ENCODE measurements around the gene SLC7A1. TPM values are rescaled to one million over a fixed set of nuclear protein-coding genes. Genes with fewer than 3 reads are reported as not detected.

Gene SLC7A1
- total RNA-seq, 2 donors from 2014 or later: 60.1 to 114 TPM

DNA sequence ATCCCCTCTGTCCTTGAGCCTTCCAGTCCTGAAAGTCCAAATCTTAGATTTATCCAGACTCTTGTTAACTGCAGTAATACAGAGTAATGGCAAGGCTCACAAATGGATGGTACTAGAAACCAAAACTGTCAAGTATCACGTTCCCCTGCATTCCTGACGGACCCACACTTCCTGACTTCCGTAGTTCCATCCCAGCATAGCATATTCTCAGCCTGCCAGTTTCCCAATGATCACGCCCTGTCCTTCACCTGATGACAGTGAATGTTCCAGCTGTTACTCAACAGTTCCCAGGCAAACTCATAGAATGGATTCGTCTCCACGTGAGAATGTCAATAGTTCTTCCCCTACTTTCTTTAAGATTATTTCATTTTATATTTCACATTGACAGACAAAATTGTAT lies 33.6 kb downstream of the SLC7A1 start:
- Mint-ChIP-seq H3K36me3 (ENCODE audit: low read depth) (peaks cover 11% of the 10 kb centered on the region), H3K4me3 (no peak overlapping the region), H3K27ac (no peak overlapping the region), H3K4me1 (peaks cover 36% of the 10 kb centered on the region), H3K27me3 (no peaks in the 10 kb centered on the region), H3K9me3 (no peaks in the 10 kb centered on the region)
- no peak for ATAC-seq (replicated peaks)

DNA sequence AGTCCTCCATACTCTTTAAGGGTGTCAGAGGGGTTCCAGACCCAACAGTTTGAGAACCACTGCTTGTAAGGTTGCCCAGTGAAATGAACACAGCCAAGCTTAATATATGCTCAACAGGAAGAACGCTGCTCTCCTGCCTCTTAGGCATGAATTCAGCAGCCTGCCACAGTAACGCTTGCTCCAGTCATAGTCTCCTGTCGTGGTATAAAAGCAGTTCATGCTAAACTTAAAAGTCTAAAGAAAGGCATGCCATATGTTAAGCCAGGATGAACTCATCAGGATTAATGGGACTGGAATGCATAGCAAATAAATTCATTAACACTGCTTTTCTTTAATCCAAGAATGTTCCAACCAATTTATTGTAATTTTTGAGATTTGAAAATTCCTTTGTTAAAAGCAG lies 38.7 kb downstream of the SLC7A1 start:
- no peaks in the 10 kb centered on the region for H3K27me3 Mint-ChIP-seq
- H3K4me1 Mint-ChIP-seq: peaks cover 15% of the 10 kb centered on the region
- no peaks in the 10 kb centered on the region for H3K9me3 Mint-ChIP-seq
- H3K27ac Mint-ChIP-seq: no peak overlapping the region
- no peak overlapping the region for H3K4me3 Mint-ChIP-seq
- ATAC-seq (replicated peaks): no peak
- H3K36me3 Mint-ChIP-seq (ENCODE audit: low read depth): peaks cover 41% of the 10 kb centered on the region

DNA sequence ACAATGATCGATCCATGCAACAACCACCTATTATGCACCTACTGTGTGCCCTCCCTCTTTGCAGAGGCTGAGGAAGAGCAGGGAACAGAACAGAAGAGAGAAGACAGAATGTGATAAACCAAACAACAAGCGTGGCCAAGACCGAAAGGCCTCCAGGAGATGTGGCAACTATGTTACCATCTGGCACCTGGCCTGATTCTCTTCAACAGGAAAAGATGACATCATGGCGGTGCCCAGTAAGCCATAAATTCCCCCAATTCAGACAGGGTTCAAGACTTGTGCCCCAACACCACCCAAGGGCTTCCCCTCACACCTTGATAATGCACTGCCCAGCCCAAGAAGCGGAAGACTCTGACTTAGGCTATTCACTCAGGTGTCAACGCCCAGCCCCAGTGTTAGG lies 44.3 kb downstream of the SLC7A1 start:
- H3K27me3 Mint-ChIP-seq: no peaks in the 10 kb centered on the region
- no peaks in the 10 kb centered on the region for H3K9me3 Mint-ChIP-seq
- H3K4me3 Mint-ChIP-seq: no peak overlapping the region
- peaks cover 96% of the 10 kb centered on the region for H3K36me3 Mint-ChIP-seq (ENCODE audit: low read depth)
- no peak overlapping the region for H3K27ac Mint-ChIP-seq
- H3K4me1 Mint-ChIP-seq: peaks cover 11% of the 10 kb centered on the region
- ATAC-seq (replicated peaks): no peak

DNA sequence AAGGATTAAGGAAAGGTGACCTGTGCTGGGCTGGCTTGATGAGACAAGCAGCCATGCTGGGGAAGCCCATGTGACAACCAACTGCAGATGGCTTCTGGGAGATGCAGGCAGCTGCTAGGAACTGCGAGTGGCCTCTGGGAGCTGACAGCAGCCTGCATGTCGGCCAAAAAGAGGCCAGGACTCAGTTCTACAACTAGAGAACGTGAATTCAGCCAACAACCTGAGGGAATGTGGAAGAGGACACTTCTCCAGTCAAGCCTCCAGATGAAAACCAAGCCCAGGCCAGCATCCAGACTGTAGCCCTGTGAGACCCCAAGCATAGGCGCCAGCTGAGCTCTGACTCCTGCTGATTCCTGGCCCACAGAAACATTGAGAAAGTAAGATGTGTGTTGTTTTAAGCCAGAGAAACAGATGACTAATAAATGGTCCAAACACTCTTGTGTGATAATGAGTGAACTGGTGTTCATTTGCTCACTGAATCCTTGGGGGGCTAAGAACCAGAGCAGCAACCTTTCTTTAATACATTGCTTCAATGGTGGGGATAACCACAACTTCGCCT lies 45.0 kb downstream of the SLC7A1 start:
- Mint-ChIP-seq H3K4me3 (no peak overlapping the region), H3K4me1 (peaks cover 13% of the 10 kb centered on the region), H3K36me3 (ENCODE audit: low read depth) (peaks cover 98% of the 10 kb centered on the region), H3K9me3 (no peaks in the 10 kb centered on the region), H3K27ac (no peak overlapping the region), H3K27me3 (no peaks in the 10 kb centered on the region)
- ATAC-seq (replicated peaks): no peak

DNA sequence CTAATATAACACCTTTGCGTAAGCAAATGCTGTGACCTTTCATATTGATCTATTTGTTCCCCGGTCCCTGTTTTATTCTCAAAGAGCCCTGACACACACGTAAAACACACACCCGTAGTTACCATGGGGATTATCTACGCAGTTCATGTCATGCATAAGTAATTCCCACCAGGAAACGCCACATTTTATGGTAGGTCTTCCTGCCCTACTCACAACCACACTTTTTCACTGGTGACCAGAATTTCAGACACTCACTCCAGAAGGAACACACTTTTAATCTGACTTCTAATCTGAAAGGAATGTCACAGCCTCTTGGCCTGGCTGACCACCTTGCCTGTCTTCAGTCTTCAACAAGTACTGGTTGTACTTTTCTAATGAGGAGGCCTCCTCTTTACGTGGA lies 46.8 kb downstream of the SLC7A1 start:
- no peak for ATAC-seq (replicated peaks)
- Mint-ChIP-seq H3K9me3 (no peaks in the 10 kb centered on the region), H3K27me3 (no peaks in the 10 kb centered on the region), H3K4me1 (peaks cover 23% of the 10 kb centered on the region), H3K36me3 (ENCODE audit: low read depth) (peaks cover 90% of the 10 kb centered on the region), H3K4me3 (no peak overlapping the region), H3K27ac (no peak overlapping the region)

DNA sequence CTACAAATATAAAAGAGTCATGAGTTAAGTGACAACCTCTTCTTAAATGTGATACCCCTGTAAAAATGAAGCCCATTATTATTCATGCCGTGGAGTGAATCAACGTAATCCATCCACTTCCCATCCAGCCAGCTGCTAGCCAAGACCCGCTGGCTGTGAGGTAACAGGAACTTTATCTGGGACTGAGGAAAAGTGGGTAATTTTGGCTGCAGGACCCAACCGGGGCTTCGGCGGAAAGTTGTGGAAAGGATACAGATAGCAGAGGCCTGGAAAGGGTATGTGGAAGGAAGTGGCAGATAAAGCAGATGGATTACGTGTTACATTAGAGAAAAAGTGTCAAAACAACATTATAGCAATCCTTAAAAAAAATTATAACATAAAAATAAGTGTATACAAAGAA lies 48.3 kb downstream of the SLC7A1 start:
- no peak for ATAC-seq (replicated peaks)
- Mint-ChIP-seq H3K4me1 (peaks cover 30% of the 10 kb centered on the region), H3K36me3 (ENCODE audit: low read depth) (peaks cover 87% of the 10 kb centered on the region), H3K4me3 (no peak overlapping the region), H3K27me3 (no peaks in the 10 kb centered on the region), H3K9me3 (no peaks in the 10 kb centered on the region), H3K27ac (no peak overlapping the region)

DNA sequence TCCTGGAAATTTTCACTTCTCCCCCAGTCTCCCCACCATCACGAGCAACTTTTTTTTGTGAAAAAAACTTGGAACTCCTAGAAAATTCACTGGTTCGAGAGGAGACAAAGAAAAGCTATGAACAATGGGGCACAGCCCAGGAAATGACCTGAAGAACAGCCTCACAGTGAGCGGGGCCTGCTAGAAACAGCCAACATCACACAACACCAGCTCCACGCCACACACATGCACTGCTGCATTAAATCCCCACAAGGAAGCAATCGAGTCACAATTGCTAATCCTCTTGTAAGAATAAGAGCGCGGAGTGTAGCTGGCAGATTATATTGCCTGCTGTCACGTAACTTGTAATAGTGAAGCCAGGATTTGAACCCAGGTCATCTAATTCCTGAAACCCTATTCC lies 48.8 kb downstream of the SLC7A1 start:
- H3K27me3 Mint-ChIP-seq: no peaks in the 10 kb centered on the region
- no peak overlapping the region for H3K4me3 Mint-ChIP-seq
- peaks cover 87% of the 10 kb centered on the region for H3K36me3 Mint-ChIP-seq (ENCODE audit: low read depth)
- H3K27ac Mint-ChIP-seq: no peak overlapping the region
- ATAC-seq (replicated peaks): no peak
- no peaks in the 10 kb centered on the region for H3K9me3 Mint-ChIP-seq
- peaks cover 27% of the 10 kb centered on the region for H3K4me1 Mint-ChIP-seq

DNA sequence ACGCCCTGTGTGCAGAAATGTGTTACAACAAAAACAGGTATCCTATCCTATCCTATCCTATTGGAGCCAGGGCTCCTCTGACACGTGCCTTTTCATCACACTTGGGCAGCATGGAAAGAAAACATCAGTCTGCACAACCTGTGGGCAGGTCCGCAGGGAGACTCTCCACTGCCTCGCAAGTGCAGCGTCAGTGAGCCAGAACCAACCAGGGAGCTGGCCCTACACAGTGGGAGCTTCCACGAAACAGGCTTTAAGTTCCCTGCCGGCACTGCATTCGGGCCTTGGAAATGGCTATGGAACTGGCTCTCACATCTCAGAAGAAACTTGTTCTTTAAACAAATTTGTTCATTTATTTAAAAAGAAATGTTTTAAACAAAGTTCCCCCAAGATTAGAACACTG lies 49.5 kb downstream of the SLC7A1 start:
- H3K27me3 Mint-ChIP-seq: no peaks in the 10 kb centered on the region
- H3K27ac Mint-ChIP-seq: no peak overlapping the region
- H3K4me1 Mint-ChIP-seq: peaks cover 34% of the 10 kb centered on the region
- no peak for ATAC-seq (replicated peaks)
- peaks cover 87% of the 10 kb centered on the region for H3K36me3 Mint-ChIP-seq (ENCODE audit: low read depth)
- H3K4me3 Mint-ChIP-seq: no peak overlapping the region
- H3K9me3 Mint-ChIP-seq: no peaks in the 10 kb centered on the region

DNA sequence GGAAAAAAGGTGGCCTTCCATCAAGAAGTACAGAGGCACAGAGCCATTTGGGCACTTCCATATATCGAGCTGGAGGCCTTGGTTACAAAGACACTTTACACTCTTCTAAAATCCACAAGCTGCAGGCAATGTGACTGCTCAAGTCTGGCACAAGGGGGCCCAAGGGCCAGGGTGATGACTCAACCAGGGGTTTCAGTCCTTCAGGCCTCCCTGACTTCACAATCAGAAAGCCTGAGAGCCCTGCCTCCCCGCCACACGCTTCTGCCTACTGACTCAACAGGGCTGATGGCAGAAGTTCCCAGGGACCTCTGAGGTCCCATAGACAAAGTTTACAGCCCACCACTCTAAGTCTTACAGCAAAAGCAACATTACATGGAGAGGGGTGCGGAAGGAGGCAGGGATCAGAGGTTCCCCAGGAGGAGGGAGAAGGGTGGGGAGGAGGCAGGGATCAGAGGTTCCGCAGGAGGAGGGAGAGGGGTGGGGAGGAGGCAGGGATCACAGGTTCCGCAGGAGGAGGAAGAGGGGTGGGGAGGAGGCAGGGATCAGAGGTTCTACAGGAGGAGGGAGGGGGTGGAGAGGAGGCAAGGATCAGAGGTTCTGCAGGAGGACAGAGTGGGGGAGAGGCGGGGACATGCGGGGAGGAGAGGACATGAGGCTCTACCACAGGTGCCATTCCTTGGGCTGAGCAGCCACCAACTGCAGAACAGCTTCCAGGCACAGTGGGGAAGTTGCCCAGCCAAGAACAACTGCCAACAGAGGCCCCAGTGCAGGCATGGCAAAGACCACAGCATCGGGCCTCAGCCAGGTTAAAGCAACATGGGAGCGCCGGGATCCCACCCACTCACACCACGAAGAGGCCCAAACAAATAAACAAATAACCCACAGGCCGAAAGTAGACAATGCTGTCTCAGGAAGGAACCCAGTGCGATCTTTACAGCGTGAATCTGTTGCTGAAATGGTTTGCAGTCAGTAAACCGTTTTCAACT lies 52.0 kb downstream of the SLC7A1 start:
- Mint-ChIP-seq H3K27me3 (no peaks in the 10 kb centered on the region), H3K36me3 (ENCODE audit: low read depth) (peaks cover 86% of the 10 kb centered on the region), H3K4me3 (peak overlapping the region; percentile 19), H3K4me1 (peaks cover 37% of the 10 kb centered on the region), H3K9me3 (no peaks in the 10 kb centered on the region), H3K27ac (peak overlapping the region; percentile 76)
- ATAC-seq (replicated peaks): peak; percentile 88

DNA sequence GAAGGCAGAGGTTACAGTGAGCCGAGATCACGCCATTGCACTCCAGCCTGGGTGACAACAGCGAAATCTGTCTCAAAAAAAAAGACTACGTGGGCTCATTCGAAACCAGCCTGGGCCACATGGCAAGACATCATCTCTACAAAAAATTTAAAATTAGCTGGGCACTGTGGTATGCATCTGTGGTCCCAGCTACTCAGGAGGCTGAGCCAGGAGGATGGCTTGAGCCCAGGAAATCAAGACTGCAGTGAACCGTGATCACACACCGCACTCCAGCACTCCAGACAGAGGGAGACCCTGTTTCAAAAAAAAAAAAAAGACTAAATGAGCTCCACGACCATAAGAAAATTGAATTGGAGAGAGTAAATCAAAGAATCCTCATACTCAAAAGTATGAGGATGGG lies 53.1 kb downstream of the SLC7A1 start:
- Mint-ChIP-seq H3K36me3 (ENCODE audit: low read depth) (peaks cover 86% of the 10 kb centered on the region), H3K4me1 (peaks cover 40% of the 10 kb centered on the region), H3K9me3 (no peaks in the 10 kb centered on the region), H3K4me3 (peak overlapping the region; percentile 19), H3K27me3 (no peaks in the 10 kb centered on the region), H3K27ac (peak overlapping the region; percentile 76)
- no peak for ATAC-seq (replicated peaks)

DNA sequence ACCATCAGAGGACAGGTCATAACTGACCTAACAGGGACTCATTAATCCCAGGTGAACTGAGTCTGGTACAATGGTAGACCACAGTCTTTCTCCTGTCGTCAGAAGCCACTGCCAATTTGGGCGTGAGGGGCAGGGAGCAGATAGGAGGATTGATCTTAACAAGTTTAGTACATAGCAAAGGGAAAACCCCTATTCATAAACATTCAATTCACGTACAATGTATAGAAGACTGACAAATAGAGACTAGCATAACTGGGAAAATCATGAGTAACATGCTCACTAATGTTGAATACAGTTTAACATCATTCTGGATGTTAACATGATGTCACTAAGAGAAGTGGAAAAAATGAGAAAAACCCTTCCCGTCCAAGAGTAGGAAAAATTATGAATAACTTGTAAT lies 54.1 kb downstream of the SLC7A1 start:
- Mint-ChIP-seq H3K27ac (peak overlapping the region; percentile 48), H3K9me3 (no peaks in the 10 kb centered on the region), H3K4me3 (peak overlapping the region; percentile 11), H3K4me1 (peaks cover 40% of the 10 kb centered on the region), H3K36me3 (ENCODE audit: low read depth) (peaks cover 83% of the 10 kb centered on the region), H3K27me3 (no peaks in the 10 kb centered on the region)
- peak; percentile 77 for ATAC-seq (replicated peaks)

DNA sequence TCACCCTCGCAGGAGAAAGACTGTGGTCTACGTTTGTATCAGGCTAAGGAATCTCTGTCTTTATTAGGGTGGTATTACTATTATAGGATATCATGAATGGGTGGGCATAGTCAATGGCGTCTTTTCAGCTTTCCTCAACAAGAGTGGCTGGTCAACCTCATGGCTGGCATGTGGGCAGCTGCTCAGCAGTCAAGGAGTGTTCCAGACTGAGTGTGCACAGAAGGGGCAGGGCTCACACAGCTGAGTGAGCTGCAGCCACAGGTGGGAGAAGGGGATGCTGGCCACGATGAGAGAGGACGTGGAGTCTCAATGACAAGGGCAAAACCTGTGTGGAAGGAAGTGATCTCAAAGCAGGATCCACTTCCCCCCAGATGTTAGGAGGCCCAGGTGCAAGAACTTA lies 54.7 kb downstream of the SLC7A1 start:
- no peaks in the 10 kb centered on the region for H3K9me3 Mint-ChIP-seq
- H3K4me3 Mint-ChIP-seq: peak overlapping the region; percentile 11
- H3K27me3 Mint-ChIP-seq: no peaks in the 10 kb centered on the region
- peak overlapping the region; percentile 48 for H3K27ac Mint-ChIP-seq
- no peak for ATAC-seq (replicated peaks)
- peaks cover 40% of the 10 kb centered on the region for H3K4me1 Mint-ChIP-seq
- H3K36me3 Mint-ChIP-seq (ENCODE audit: low read depth): peaks cover 83% of the 10 kb centered on the region

DNA sequence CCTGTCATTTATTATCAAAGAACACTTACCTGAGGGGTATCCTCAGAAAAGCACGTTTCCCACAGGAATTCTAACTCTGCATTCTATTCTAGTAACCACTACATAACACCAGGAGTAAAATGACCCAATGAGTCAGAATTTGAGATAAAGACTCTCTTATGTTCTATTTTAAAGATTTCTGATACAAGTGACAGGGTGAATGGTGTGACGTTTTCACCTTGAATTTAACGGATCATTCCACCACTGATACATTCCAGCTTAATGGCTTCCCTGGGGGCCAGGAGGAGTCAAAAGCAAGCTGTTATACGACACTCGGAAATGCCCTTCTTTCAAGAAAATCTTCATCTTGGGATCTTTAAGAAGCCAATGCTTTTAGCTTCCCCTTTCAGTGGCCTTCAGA lies 55.2 kb downstream of the SLC7A1 start:
- Mint-ChIP-seq H3K4me3 (no peak overlapping the region), H3K9me3 (no peaks in the 10 kb centered on the region), H3K4me1 (peaks cover 36% of the 10 kb centered on the region), H3K27me3 (no peaks in the 10 kb centered on the region), H3K27ac (peak overlapping the region; percentile 48), H3K36me3 (ENCODE audit: low read depth) (peaks cover 83% of the 10 kb centered on the region)
- no peak for ATAC-seq (replicated peaks)

DNA sequence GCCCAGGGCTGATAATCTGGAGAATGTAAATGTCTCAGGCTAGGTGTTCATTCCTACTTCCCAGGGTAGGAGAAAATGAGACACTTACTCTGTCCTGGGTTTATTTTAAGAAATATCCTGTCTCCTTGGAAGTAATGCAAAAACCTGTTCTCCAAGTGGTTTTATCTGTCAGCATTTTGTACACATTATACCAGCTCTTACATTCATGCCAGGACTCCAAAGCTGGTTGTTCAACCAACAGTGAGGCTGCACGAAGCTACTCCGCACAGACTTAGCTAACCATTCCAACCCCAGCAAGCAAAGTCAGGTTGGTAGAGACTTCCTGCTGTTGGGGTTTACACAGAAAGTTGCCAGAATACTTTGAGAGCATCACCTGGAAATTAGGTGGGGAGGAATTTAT lies 55.6 kb downstream of the SLC7A1 start:
- Mint-ChIP-seq H3K4me1 (peaks cover 32% of the 10 kb centered on the region), H3K36me3 (ENCODE audit: low read depth) (peaks cover 83% of the 10 kb centered on the region), H3K4me3 (no peak overlapping the region), H3K27me3 (no peaks in the 10 kb centered on the region), H3K9me3 (no peaks in the 10 kb centered on the region), H3K27ac (no peak overlapping the region)
- no peak for ATAC-seq (replicated peaks)

DNA sequence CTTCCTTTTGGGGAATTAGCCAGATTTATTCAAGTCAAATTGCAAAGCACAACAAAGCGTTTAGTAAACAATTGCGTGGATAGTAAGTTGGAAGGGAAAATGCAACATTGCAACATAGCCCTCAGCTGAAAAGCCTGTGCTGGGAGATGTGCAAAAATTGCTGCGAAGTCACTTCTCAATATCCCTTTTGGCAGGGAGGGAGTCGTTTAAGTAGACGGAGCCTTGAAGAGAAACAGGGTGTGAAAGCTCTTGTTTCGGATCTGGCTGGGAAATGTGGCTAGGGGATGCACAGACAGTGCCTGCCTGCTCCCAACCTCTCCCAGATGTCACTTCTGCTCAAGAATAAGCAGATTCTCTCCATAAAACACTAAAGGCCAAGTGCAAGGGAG lies 56.8 kb downstream of the SLC7A1 start:
- H3K27me3 Mint-ChIP-seq: no peaks in the 10 kb centered on the region
- H3K4me3 Mint-ChIP-seq: no peak overlapping the region
- H3K4me1 Mint-ChIP-seq: peaks cover 32% of the 10 kb centered on the region
- no peaks in the 10 kb centered on the region for H3K9me3 Mint-ChIP-seq
- H3K27ac Mint-ChIP-seq: peak overlapping the region; percentile 4
- H3K36me3 Mint-ChIP-seq (ENCODE audit: low read depth): peaks cover 94% of the 10 kb centered on the region
- ATAC-seq (replicated peaks): no peak

Data from activated T-helper 17 cell treated with anti-CD3 and anti-CD28 coated beads, Interleukin-2, amount 50 U/mL, for 72 hours (primary cell).